Gastrocnemius medialis (tissue), 4 donors: Measurements from ENCODE around the gene DUSP19. TPM values are rescaled to one million over a fixed set of nuclear protein-coding genes. Genes with fewer than 3 reads are reported as not detected.

Experiments used
- ATAC-seq, 2 donors: fragments of 150-250 bp; one replicate each; pipeline ENCODE4 v1.9.1; 2016
- DNase-seq, 2 donors: peaks; one replicate each; pipeline ENCODE4 v3.0.0-alpha.2; 2019
- H3K27ac ChIP-seq, 4 donors: fragments of 200-600 bp; sonication (generic); 1 replicate in 1 of 4; 2 replicates in 3 of 4; pipeline ENCODE4 v1.5.1; 2016 to 2018; ENCODE audit warnings: mild to moderate bottlenecking in 2 of 4, moderate library complexity in 1 of 4
- H3K27me3 ChIP-seq, 3 donors: fragments of 200-600 bp; sonication (generic) in 2 of 3; 1 replicate in 1 of 3; 2 replicates in 2 of 3; pipeline versions ENCODE4 v1.5.1 to v1.6.0; 2016 to 2019; ENCODE audit warnings: mild to moderate bottlenecking in 1 of 3, moderate library complexity in 1 of 3
- H3K36me3 ChIP-seq, 2 donors: fragments of 200-600 bp; sonication (generic) in 1 of 2; one replicate each; pipeline ENCODE4 v1.5.1; 2017 to 2018
- H3K4me1 ChIP-seq, 2 donors: fragments of 200-600 bp; sonication (generic) in 1 of 2; one replicate each; pipeline ENCODE4 v1.5.1; 2016 to 2017; ENCODE audit warnings: mild to moderate bottlenecking in 2 of 2
- H3K4me3 ChIP-seq, 4 donors: fragments of 200-600 bp; sonication (generic) in 3 of 4; 1 replicate in 1 of 4; 2 replicates in 3 of 4; pipeline ENCODE4 v1.5.1; 2016 to 2019; ENCODE audit warnings: mild to moderate bottlenecking in 2 of 4
- H3K9me3 ChIP-seq, 3 donors: fragments of 200-600 bp; sonication (generic) in 2 of 3; 1 replicate in 1 of 3; 2 replicates in 2 of 3; pipeline ENCODE4 v1.5.1; 2016 to 2019
- POLR2A ChIP-seq, 2 donors: fragments of 450-650 bp; IDR thresholded peaks; one replicate each; pipeline ENCODE4 v1.6.1; 2017; ENCODE audit warnings: antibody characterized with exemption in 2 of 2, mild to moderate bottlenecking in 2 of 2, moderate library complexity in 2 of 2
- in situ Hi-C, 4 donors: fragments of 200-750 bp; cut with MboI; loops; one replicate each; pipeline versions ENCODE4 v1.15.0 to v1.8.0; 2017; ENCODE audit warnings: low sequenced_read_pairs in 4 of 4
- intact Hi-C: fragments of 100-400 bp; cut with DNase I; formaldehyde crosslinking; loops from one replicate; pipeline ENCODE4 v1.15.1; 2023; ENCODE audit warnings: low total_unique reads
- total RNA-seq, 4 donors: library from RNA; depleted of rRNA; stranded (reverse); fragments of >200 nt; gene quantifications; one replicate each; pipeline versions ENCODE4 v1.1.0 to v1.2.3, GENCODE V29; 2016
- TF ChIP-seq, protein P1 (sequence below), 5 experiments: fragments of 450-650 bp in 3 of 5; fragments of 200-600 bp in 2 of 5; sonication (generic) in 2 of 5; IDR thresholded peaks in 4 of 5; conservative IDR thresholded peaks in 1 of 5; 1 replicate in 4 of 5; 2 replicates in 1 of 5; pipeline ENCODE4 v1.5.1; 2016 to 2019; ENCODE audit warnings: antibody characterized with exemption in 5 of 5, mild to moderate bottlenecking in 3 of 5, moderate library complexity in 3 of 5

DUSP19 gene
- total RNA-seq, 4 donors from 2014 or later = 0.47 to 5.9 (median 2.1) TPM

DNA sequence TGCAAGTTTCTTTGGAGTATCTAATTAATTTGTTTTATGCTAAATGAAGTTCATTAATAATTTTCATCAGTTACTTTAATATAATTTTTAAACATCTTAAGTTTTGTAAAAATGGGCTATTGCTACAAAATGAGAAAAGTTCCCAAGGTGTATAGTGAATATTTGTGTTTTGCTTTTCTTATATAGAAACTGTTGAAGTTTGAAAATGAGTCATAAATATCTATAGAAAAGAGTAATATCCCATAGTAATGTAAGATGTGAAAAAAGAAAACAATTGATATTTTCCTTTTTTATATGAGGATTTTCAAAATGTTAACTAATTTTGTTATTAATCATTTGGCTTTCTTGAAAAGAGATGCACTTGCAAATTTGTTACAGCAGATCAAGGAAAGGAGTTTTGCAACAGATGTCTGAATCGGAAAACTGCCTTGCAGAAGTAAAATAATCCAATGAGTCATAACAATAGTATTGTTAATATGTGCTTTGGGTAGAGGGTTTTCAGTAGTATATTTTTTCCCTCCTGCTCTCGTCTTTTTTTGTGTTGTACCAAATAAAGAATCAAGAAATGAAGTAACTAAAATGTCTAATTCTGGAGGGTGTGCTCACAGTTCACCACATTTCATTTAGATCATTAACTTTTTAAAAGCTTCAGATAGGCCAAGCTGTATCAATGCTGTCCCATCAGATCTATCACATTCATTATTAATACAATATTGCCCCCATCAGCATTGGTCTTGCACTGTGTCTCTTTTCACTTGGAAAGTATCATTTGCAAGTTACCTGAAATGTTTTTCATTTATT lies 15.5 kb downstream of the DUSP19 start:
- ATAC-seq (no peak), DNase-seq (no peak)
- in situ Hi-C loops = no loop called here
- Histone ChIP-seq H3K27me3 (no peaks in the 10 kb centered on the region), H3K4me3 (no peak overlapping the region), H3K9me3 (no peaks in the 10 kb centered on the region), H3K27ac (no peak overlapping the region), H3K36me3 (no peaks in the 10 kb centered on the region), H3K4me1 (no peaks in the 10 kb centered on the region)
- TF ChIP-seq, protein P1, sequence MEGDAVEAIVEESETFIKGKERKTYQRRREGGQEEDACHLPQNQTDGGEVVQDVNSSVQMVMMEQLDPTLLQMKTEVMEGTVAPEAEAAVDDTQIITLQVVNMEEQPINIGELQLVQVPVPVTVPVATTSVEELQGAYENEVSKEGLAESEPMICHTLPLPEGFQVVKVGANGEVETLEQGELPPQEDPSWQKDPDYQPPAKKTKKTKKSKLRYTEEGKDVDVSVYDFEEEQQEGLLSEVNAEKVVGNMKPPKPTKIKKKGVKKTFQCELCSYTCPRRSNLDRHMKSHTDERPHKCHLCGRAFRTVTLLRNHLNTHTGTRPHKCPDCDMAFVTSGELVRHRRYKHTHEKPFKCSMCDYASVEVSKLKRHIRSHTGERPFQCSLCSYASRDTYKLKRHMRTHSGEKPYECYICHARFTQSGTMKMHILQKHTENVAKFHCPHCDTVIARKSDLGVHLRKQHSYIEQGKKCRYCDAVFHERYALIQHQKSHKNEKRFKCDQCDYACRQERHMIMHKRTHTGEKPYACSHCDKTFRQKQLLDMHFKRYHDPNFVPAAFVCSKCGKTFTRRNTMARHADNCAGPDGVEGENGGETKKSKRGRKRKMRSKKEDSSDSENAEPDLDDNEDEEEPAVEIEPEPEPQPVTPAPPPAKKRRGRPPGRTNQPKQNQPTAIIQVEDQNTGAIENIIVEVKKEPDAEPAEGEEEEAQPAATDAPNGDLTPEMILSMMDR (IDR thresholded peaks at IDR 0.05 in 4 of 5, conservative IDR thresholded peaks at IDR 0.05 in 1 of 5) = no peak
- no peak for TF ChIP-seq POLR2A (IDR thresholded peaks at IDR 0.05)
- intact Hi-C loops = no loop called here

DNA sequence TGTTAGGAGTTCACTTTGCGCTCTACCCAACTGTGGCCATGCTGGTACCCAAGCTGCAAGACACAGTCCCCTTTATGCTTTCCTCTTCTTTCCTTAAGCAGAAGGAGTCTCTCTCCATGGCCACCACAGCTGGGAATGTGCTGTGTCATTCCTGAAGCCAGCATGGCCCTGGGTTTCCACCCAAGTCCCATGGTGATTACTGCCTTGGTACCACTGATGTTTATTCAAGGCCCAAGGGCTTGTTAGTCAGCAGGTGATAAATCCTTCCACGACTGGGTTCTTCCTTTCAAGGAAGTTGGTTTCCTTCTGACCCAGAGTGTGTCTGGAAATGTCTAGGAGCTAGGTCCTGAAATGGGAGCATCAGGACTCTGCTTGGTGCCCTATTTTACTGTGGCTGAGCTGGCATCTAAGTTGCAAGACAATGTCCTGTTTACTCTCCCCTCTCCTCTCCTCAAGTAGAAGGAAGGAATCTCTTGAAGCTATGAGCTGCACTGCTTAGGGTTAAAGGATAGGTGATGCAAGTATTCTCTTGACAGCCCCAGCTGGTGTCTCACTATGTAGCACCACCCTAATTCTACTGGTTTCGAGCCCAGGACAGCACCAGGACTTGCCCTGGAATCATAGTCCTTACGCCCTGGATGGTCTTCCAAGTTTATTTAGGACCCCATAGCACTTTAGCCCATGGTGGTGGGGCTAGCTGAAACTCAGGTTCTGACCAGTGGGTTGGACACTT lies 27.0 kb downstream of the DUSP19 start:
- intact Hi-C loops (no loop called here), in situ Hi-C loops (no loop called here)
- TF ChIP-seq, protein P1 (IDR thresholded peaks at IDR 0.05 in 4 of 5, conservative IDR thresholded peaks at IDR 0.05 in 1 of 5) = no peak
- no peak for TF ChIP-seq POLR2A (IDR thresholded peaks at IDR 0.05)
- DNase-seq = no peak
- H3K36me3 ChIP-seq = no peaks in the 10 kb centered on the region
- no peak for ATAC-seq
- no peaks in the 10 kb centered on the region for H3K27me3 ChIP-seq
- H3K9me3 ChIP-seq = no peaks in the 10 kb centered on the region
- no peak overlapping the region for H3K27ac ChIP-seq
- H3K4me1 ChIP-seq = no peaks in the 10 kb centered on the region
- H3K4me3 ChIP-seq = no peak overlapping the region

DNA sequence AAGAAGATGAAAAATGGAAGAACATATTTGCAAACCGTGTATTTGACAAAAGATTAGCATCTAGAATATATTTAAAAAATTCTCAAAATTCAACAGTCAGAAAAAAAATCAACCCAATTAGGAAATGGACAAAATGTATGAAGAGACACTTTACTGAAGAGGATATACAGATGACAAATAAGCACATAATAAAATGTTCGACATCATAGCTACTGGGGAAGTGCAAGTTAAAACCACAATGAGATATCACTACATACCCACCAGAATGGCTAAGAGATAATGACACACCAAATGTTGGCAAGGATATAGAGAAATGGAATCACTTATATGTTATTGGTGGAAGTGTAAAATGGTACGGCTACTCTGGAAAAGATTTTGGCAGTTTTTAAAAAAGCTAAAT lies 34.0 kb downstream of the DUSP19 start:
- no peaks in the 10 kb centered on the region for H3K27me3 ChIP-seq
- no peaks in the 10 kb centered on the region for H3K9me3 ChIP-seq
- no peaks in the 10 kb centered on the region for H3K4me1 ChIP-seq
- in situ Hi-C loops (no loop called here), intact Hi-C loops (no loop called here)
- H3K36me3 ChIP-seq = no peaks in the 10 kb centered on the region
- ATAC-seq (no peak), DNase-seq (no peak)
- no peak overlapping the region for H3K27ac ChIP-seq
- no peak overlapping the region for H3K4me3 ChIP-seq
- no peak for TF ChIP-seq POLR2A (IDR thresholded peaks at IDR 0.05)

DNA sequence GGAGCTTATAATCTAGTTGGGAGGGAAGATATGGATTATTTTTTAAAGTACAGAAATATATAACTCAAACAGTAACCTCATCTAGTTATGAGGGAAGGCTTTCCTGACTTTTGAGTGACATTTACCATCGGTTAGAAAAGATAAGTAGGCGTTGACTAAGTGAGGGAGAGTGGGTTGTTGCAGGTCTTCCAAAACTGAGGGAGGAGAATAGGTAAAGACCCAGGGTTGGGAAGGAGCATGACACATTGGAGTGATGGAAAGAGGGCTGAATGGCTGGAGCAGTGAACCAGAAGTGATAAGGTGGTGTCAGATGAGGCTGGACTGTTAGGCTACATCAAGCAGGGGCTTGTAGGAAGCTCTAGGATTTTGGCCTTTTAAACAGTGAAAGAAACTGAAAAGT lies 35.1 kb downstream of the DUSP19 start:
- no peaks in the 10 kb centered on the region for H3K36me3 ChIP-seq
- no peaks in the 10 kb centered on the region for H3K27me3 ChIP-seq
- TF ChIP-seq, protein P1 (IDR thresholded peaks at IDR 0.05 in 4 of 5, conservative IDR thresholded peaks at IDR 0.05 in 1 of 5) = no peak
- no peak for TF ChIP-seq POLR2A (IDR thresholded peaks at IDR 0.05)
- intact Hi-C loops (no loop called here), in situ Hi-C loops (no loop called here)
- no peaks in the 10 kb centered on the region for H3K9me3 ChIP-seq
- no peaks in the 10 kb centered on the region for H3K4me1 ChIP-seq
- no peak for DNase-seq
- no peak overlapping the region for H3K4me3 ChIP-seq
- ATAC-seq = no peak
- H3K27ac ChIP-seq = no peak overlapping the region

DNA sequence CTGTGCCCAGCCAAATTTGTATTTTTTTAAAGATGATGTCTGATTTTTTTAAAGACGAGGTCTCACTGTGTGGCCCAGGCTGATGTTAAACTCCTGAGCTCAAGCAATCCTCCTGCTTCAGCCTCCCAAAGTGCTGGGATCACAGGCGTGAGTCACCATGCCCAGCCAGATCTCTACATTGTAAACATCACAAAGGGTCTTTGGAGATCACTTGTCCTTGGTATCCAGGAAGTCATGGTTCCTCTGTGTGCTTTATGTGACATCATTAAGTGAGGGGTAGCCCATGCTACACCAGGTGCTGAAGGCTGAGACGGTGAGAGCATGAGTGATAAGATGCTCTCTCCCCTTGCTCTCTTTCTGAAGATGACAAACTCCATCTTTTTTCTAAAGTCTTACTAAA lies 38.7 kb downstream of the DUSP19 start:
- Histone ChIP-seq H3K27ac (no peak overlapping the region), H3K36me3 (no peaks in the 10 kb centered on the region), H3K4me1 (no peaks in the 10 kb centered on the region), H3K27me3 (no peaks in the 10 kb centered on the region), H3K4me3 (no peak overlapping the region), H3K9me3 (no peaks in the 10 kb centered on the region)
- TF ChIP-seq POLR2A (IDR thresholded peaks at IDR 0.05) = no peak
- TF ChIP-seq, protein P1 (IDR thresholded peaks at IDR 0.05 in 4 of 5, conservative IDR thresholded peaks at IDR 0.05 in 1 of 5) = no peak
- in situ Hi-C loops = no loop called here
- DNase-seq = no peak
- no peak for ATAC-seq
- intact Hi-C loops = no loop called here
